ENCODE data around the gene GUCY1B1. TPM values are rescaled to one million over a fixed set of nuclear protein-coding genes. Genes with fewer than 3 reads are reported as not detected.

GUCY1B1 gene
- polyA plus RNA-seq, 2 of the 4 experiments (the other 2 are of a cell fraction) = 0.14 to 0.43 TPM

- DNase-seq (ENCODE audit: low read depth in 1 of 2, low spot score in 1 of 2) (no peak), ATAC-seq (no peak), FAIRE-seq (no peak)
- H3K4me2 ChIP-seq = no peak overlapping the region
- whole genome bisulfite sequencing (ENCODE audit: missing lambda C conversion rate) = 4% methylated on average over 1 of the region's 1 CpG
- ChIA-PET CTCF (no interaction called here), POLR2A (no interaction called here)
- no peaks in the 10 kb centered on the region for H3K9me3 ChIP-seq
- TF ChIP-seq, protein P1, sequence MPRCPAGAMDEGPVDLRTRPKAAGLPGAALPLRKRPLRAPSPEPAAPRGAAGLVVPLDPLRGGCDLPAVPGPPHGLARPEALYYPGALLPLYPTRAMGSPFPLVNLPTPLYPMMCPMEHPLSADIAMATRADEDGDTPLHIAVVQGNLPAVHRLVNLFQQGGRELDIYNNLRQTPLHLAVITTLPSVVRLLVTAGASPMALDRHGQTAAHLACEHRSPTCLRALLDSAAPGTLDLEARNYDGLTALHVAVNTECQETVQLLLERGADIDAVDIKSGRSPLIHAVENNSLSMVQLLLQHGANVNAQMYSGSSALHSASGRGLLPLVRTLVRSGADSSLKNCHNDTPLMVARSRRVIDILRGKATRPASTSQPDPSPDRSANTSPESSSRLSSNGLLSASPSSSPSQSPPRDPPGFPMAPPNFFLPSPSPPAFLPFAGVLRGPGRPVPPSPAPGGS (IDR thresholded peaks at IDR 0.05) = no peak
- TF ChIP-seq, protein P2, sequence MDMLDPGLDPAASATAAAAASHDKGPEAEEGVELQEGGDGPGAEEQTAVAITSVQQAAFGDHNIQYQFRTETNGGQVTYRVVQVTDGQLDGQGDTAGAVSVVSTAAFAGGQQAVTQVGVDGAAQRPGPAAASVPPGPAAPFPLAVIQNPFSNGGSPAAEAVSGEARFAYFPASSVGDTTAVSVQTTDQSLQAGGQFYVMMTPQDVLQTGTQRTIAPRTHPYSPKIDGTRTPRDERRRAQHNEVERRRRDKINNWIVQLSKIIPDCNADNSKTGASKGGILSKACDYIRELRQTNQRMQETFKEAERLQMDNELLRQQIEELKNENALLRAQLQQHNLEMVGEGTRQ (IDR thresholded peaks at IDR 0.05) = no peak
- TF ChIP-seq HMGXB4 (CRISPR knock-in tag; IDR thresholded peaks at IDR 0.05; ENCODE audit: borderline replicate concordance) (no peak), CBX8 (IDR thresholded peaks at IDR 0.05) (no peak), CEBPB (IDR thresholded peaks at IDR 0.05) (no peak)
- H3K27ac ChIP-seq = no peak overlapping the region
- H3K4me3 ChIP-seq = no peak overlapping the region
- no peaks in the 10 kb centered on the region for H3K4me1 ChIP-seq
Observed at GRCh38 chr4:155807021-155807420, 48.2 kb downstream of the GUCY1B1 start.

DNA sequence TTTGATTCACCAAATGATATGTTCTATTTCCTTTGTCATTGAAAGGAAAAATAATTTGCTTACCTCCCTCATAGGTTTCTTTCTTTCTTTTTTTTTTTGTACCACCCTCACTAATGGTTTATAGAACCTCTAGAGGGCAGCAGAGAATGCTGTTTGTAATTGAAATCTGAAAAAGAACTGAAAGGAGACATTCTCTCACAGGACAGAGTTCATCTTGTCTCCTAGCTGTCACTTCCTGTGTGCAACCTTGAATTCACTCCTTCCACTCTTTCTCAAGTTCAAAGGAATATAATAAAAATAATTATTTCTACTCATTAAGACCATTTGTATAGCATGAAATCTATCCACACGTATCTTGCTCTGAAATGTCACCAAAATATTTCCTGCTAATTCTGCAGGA is 51.0 kb downstream of the GUCY1B1 start:
- H3K9me3 ChIP-seq = no peaks in the 10 kb centered on the region
- POLR2A ChIA-PET = interaction anchor here (1.9 kb wide), 1 partner anchor 144 kb away, joined by 13 read pairs; the partner anchor contains the start of gene CTSO
- H3K4me1 ChIP-seq = no peaks in the 10 kb centered on the region
- peak; percentile 50 to 85; a peak in 4 of 6 replicates for ATAC-seq
- TF ChIP-seq SMC3 (IDR thresholded peaks at IDR 0.05) = peak; percentile 67
- TF ChIP-seq, protein P3, sequence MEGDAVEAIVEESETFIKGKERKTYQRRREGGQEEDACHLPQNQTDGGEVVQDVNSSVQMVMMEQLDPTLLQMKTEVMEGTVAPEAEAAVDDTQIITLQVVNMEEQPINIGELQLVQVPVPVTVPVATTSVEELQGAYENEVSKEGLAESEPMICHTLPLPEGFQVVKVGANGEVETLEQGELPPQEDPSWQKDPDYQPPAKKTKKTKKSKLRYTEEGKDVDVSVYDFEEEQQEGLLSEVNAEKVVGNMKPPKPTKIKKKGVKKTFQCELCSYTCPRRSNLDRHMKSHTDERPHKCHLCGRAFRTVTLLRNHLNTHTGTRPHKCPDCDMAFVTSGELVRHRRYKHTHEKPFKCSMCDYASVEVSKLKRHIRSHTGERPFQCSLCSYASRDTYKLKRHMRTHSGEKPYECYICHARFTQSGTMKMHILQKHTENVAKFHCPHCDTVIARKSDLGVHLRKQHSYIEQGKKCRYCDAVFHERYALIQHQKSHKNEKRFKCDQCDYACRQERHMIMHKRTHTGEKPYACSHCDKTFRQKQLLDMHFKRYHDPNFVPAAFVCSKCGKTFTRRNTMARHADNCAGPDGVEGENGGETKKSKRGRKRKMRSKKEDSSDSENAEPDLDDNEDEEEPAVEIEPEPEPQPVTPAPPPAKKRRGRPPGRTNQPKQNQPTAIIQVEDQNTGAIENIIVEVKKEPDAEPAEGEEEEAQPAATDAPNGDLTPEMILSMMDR (IDR thresholded peaks at IDR 0.05) = peak; percentile 63
- no peak for TF ChIP-seq SREBF2 (IDR thresholded peaks at IDR 0.05)
- TF ChIP-seq RAD21 (conservative IDR thresholded peaks at IDR 0.05 in 1 of 2, IDR thresholded peaks at IDR 0.05 in 1 of 2) = peak; percentile 74 to 79
- no peak for TF ChIP-seq FOSL2 (IDR thresholded peaks at IDR 0.05)
- TF ChIP-seq FOSL2 (CRISPR knock-in tag; IDR thresholded peaks at IDR 0.05) = no peak
- no peak for TF ChIP-seq HEYL (CRISPR knock-in tag; IDR thresholded peaks at IDR 0.05)
- H3K27ac ChIP-seq = no peak overlapping the region
- DNase-seq (ENCODE audit: low read depth in 1 of 2, low spot score in 1 of 2) = peak; percentile 27 to 88
- no peak overlapping the region for H3K4me2 ChIP-seq
- CTCF ChIA-PET = interaction anchor here (0.8 to 1.3 kb wide), 3 partner anchors 9 to 144 kb away, joined by 3 to 8 read pairs (median 5); partner anchors contain the start of gene CTSO
- no peak for FAIRE-seq
- WGBS (ENCODE audit: missing lambda C conversion rate) = 51% methylated on average over 1 of the region's 1 CpG
- no peak overlapping the region for H3K4me3 ChIP-seq

DNA sequence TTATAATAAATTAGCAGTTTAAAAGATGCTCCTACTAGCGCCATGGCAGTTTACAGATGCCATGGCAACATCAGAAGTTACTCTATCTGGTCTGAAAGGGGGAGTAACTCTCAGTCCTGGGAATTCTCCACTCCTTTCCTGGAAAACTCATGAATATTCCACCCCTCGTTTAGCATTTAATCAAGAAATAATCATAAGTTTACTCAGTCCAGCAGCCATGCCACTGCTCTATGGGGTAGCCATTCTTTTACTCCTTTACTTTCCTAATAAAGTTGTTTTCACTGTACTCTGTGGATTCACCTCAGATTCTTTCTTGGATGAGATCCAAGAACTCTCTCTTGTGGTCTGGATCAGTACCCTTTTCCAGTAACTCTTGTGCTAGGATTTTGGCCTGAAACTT is 52.3 kb downstream of the GUCY1B1 start:
- ChIA-PET CTCF (interaction anchor here (0.7 to 1.3 kb wide), 2 partner anchors 10 to 142 kb away, joined by 3 to 5 read pairs; no protein-coding TSS in a partner anchor), POLR2A (interaction anchor here (1.9 kb wide), 1 partner anchor 142 kb away, joined by 13 read pairs; the partner anchor contains the start of gene CTSO)
- FAIRE-seq (no peak), ATAC-seq (no peak), DNase-seq (ENCODE audit: low read depth in 1 of 2, low spot score in 1 of 2) (no peak)
- TF ChIP-seq NFE2L2 (conservative IDR thresholded peaks at IDR 0.05; ENCODE audit: low read length) (no peak), NPAS2 (CRISPR knock-in tag; IDR thresholded peaks at IDR 0.05; ENCODE audit: borderline replicate concordance) (no peak), HES2 (IDR thresholded peaks at IDR 0.05) (no peak), RNF2 (IDR thresholded peaks at IDR 0.05; ENCODE audit: borderline replicate concordance, low read depth) (no peak), POLR2A (IDR thresholded peaks at IDR 0.05; ENCODE audit: low read length) (no peak), ZC3H11A (IDR thresholded peaks at IDR 0.05) (no peak), HMGXB4 (CRISPR knock-in tag; IDR thresholded peaks at IDR 0.05; ENCODE audit: borderline replicate concordance) (no peak), ATOH8 (CRISPR knock-in tag; IDR thresholded peaks at IDR 0.05; ENCODE audit: low read depth) (no peak), KDM5A (IDR thresholded peaks at IDR 0.05) (no peak), TFCP2L1 (CRISPR knock-in tag; IDR thresholded peaks at IDR 0.05) (no peak), EP300 (IDR thresholded peaks at IDR 0.05) (no peak), EHMT2 (IDR thresholded peaks at IDR 0.05; ENCODE audit: low read depth) (no peak), POLR2AphosphoS2 (conservative IDR thresholded peaks at IDR 0.05; ENCODE audit: low read length) (no peak)
- TF ChIP-seq, protein P2 (IDR thresholded peaks at IDR 0.05) = no peak
- 57% methylated on average over 2 of the region's 2 CpGs for WGBS (ENCODE audit: missing lambda C conversion rate)
- Histone ChIP-seq H3K27ac (no peak overlapping the region), H3K4me3 (no peak overlapping the region), H3K4me2 (no peak overlapping the region), H3K4me1 (no peaks in the 10 kb centered on the region), H3K9me3 (no peaks in the 10 kb centered on the region)
